ENCODE measurements around the gene PPM1B. TPM values are rescaled to one million over a fixed set of nuclear protein-coding genes. Genes with fewer than 3 reads are reported as not detected.

Gene PPM1B
- total and polyA plus RNA-seq, 2 experiments from 2014 or later = 112 to 134 TPM

DNA sequence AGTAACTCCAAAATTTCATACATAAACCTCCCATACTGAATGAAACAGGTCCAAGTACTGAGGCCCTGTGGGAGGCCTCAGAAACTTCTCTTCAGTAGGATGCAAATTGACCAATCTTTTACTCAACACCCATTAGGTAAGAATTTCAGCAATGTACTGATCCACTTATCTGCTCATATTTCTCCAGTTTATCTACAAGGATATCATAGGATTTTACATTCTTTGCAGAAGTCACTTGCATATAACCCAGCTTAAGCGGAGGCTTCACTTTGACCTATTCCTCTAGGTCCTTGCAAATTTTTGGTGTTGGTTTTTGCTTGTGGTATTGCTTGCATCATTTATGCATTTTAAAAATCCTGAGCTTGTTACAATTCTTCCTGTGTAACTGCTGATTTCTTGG, 77.8 kb downstream of the PPM1B start:
- no peak for TF ChIP-seq POLR2AphosphoS5 (IDR thresholded peaks at IDR 0.05; ENCODE audit: low read depth)
- TF ChIP-seq, protein P1, sequence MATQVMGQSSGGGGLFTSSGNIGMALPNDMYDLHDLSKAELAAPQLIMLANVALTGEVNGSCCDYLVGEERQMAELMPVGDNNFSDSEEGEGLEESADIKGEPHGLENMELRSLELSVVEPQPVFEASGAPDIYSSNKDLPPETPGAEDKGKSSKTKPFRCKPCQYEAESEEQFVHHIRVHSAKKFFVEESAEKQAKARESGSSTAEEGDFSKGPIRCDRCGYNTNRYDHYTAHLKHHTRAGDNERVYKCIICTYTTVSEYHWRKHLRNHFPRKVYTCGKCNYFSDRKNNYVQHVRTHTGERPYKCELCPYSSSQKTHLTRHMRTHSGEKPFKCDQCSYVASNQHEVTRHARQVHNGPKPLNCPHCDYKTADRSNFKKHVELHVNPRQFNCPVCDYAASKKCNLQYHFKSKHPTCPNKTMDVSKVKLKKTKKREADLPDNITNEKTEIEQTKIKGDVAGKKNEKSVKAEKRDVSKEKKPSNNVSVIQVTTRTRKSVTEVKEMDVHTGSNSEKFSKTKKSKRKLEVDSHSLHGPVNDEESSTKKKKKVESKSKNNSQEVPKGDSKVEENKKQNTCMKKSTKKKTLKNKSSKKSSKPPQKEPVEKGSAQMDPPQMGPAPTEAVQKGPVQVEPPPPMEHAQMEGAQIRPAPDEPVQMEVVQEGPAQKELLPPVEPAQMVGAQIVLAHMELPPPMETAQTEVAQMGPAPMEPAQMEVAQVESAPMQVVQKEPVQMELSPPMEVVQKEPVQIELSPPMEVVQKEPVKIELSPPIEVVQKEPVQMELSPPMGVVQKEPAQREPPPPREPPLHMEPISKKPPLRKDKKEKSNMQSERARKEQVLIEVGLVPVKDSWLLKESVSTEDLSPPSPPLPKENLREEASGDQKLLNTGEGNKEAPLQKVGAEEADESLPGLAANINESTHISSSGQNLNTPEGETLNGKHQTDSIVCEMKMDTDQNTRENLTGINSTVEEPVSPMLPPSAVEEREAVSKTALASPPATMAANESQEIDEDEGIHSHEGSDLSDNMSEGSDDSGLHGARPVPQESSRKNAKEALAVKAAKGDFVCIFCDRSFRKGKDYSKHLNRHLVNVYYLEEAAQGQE (IDR thresholded peaks at IDR 0.05; ENCODE audit: unreplicated experiment) = no peak
- TF ChIP-seq ZNF114 (CRISPR knock-in tag; IDR thresholded peaks at IDR 0.05) = no peak
- no peak for TF ChIP-seq NANOG (IDR thresholded peaks at IDR 0.05; ENCODE audit: borderline replicate concordance)
- no peak for TF ChIP-seq ZNF331 (CRISPR knock-in tag; IDR thresholded peaks at IDR 0.05; ENCODE audit: low read depth)
- TF ChIP-seq CREB1 (CRISPR knock-in tag; IDR thresholded peaks at IDR 0.05; ENCODE audit: low read depth) = no peak
- TF ChIP-seq, protein P2, sequence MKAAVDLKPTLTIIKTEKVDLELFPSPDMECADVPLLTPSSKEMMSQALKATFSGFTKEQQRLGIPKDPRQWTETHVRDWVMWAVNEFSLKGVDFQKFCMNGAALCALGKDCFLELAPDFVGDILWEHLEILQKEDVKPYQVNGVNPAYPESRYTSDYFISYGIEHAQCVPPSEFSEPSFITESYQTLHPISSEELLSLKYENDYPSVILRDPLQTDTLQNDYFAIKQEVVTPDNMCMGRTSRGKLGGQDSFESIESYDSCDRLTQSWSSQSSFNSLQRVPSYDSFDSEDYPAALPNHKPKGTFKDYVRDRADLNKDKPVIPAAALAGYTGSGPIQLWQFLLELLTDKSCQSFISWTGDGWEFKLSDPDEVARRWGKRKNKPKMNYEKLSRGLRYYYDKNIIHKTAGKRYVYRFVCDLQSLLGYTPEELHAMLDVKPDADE (IDR thresholded peaks at IDR 0.05) = no peak
- no peak for TF ChIP-seq JUNB (IDR thresholded peaks at IDR 0.05; ENCODE audit: unreplicated experiment)
- no peak for TF ChIP-seq STAT1 (IDR thresholded peaks at IDR 0.05; ENCODE audit: unreplicated experiment)
- TF ChIP-seq, protein P3, sequence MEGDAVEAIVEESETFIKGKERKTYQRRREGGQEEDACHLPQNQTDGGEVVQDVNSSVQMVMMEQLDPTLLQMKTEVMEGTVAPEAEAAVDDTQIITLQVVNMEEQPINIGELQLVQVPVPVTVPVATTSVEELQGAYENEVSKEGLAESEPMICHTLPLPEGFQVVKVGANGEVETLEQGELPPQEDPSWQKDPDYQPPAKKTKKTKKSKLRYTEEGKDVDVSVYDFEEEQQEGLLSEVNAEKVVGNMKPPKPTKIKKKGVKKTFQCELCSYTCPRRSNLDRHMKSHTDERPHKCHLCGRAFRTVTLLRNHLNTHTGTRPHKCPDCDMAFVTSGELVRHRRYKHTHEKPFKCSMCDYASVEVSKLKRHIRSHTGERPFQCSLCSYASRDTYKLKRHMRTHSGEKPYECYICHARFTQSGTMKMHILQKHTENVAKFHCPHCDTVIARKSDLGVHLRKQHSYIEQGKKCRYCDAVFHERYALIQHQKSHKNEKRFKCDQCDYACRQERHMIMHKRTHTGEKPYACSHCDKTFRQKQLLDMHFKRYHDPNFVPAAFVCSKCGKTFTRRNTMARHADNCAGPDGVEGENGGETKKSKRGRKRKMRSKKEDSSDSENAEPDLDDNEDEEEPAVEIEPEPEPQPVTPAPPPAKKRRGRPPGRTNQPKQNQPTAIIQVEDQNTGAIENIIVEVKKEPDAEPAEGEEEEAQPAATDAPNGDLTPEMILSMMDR (conservative IDR thresholded peaks at IDR 0.05; ENCODE audit: low read depth in 2 of 2) = no peak
- no peak for TF ChIP-seq EZH2 (IDR thresholded peaks at IDR 0.05; ENCODE audit: low read depth, unreplicated experiment)
- no peak for TF ChIP-seq EZH2phosphoT487 (IDR thresholded peaks at IDR 0.05; ENCODE audit: unreplicated experiment)
- TF ChIP-seq, protein P4, sequence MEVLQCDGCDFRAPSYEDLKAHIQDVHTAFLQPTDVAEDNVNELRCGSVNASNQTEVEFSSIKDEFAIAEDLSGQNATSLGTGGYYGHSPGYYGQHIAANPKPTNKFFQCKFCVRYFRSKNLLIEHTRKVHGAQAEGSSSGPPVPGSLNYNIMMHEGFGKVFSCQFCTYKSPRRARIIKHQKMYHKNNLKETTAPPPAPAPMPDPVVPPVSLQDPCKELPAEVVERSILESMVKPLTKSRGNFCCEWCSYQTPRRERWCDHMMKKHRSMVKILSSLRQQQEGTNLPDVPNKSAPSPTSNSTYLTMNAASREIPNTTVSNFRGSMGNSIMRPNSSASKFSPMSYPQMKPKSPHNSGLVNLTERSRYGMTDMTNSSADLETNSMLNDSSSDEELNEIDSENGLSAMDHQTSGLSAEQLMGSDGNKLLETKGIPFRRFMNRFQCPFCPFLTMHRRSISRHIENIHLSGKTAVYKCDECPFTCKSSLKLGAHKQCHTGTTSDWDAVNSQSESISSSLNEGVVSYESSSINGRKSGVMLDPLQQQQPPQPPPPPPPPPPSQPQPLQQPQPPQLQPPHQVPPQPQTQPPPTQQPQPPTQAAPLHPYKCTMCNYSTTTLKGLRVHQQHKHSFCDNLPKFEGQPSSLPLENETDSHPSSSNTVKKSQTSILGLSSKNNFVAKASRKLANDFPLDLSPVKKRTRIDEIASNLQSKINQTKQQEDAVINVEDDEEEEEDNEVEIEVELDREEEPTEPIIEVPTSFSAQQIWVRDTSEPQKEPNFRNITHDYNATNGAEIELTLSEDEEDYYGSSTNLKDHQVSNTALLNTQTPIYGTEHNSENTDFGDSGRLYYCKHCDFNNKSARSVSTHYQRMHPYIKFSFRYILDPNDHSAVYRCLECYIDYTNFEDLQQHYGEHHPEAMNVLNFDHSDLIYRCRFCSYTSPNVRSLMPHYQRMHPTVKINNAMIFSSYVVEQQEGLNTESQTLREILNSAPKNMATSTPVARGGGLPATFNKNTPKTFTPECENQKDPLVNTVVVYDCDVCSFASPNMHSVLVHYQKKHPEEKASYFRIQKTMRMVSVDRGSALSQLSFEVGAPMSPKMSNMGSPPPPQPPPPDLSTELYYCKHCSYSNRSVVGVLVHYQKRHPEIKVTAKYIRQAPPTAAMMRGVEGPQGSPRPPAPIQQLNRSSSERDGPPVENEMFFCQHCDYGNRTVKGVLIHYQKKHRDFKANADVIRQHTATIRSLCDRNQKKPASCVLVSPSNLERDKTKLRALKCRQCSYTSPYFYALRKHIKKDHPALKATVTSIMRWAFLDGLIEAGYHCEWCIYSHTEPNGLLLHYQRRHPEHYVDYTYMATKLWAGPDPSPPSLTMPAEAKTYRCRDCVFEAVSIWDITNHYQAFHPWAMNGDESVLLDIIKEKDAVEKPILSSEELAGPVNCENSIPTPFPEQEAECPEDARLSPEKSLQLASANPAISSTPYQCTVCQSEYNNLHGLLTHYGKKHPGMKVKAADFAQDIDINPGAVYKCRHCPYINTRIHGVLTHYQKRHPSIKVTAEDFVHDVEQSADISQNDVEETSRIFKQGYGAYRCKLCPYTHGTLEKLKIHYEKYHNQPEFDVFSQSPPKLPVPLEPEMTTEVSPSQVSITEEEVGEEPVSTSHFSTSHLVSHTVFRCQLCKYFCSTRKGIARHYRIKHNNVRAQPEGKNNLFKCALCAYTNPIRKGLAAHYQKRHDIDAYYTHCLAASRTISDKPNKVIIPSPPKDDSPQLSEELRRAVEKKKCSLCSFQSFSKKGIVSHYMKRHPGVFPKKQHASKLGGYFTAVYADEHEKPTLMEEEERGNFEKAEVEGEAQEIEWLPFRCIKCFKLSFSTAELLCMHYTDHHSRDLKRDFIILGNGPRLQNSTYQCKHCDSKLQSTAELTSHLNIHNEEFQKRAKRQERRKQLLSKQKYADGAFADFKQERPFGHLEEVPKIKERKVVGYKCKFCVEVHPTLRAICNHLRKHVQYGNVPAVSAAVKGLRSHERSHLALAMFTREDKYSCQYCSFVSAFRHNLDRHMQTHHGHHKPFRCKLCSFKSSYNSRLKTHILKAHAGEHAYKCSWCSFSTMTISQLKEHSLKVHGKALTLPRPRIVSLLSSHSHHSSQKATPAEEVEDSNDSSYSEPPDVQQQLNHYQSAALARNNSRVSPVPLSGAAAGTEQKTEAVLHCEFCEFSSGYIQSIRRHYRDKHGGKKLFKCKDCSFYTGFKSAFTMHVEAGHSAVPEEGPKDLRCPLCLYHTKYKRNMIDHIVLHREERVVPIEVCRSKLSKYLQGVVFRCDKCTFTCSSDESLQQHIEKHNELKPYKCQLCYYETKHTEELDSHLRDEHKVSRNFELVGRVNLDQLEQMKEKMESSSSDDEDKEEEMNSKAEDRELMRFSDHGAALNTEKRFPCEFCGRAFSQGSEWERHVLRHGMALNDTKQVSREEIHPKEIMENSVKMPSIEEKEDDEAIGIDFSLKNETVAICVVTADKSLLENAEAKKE (CRISPR knock-in tag; IDR thresholded peaks at IDR 0.05) = no peak
- peaks cover 6% of the 10 kb centered on the region for H3K27me3 Mint-ChIP-seq (ENCODE audit: insufficient read depth, low read depth, poor library complexity)

More for the DNA sequence above, 77.8 kb downstream of the PPM1B start:
- no peak overlapping the region for H3K4me3 Mint-ChIP-seq
- no peaks in the 10 kb centered on the region for H3K9me3 Mint-ChIP-seq
- Histone ChIP-seq H3K4me1 (ENCODE audit: insufficient read depth) (peaks cover 29% of the 10 kb centered on the region), H3K4me3 (no peak overlapping the region), H3K36me3 (ENCODE audit: insufficient read depth) (no peaks in the 10 kb centered on the region), H3K27ac (ENCODE audit: low read depth) (no peak overlapping the region; the same call in 1 of the 2 replicates), H3K9me2 (ENCODE audit: insufficient read depth) (no peaks in the 10 kb centered on the region), H3K4me2 (0 out of 2 replicates have a peak overlapping the region, but pooled peaks have one; percentile 1), H2AFZ (no peak overlapping the region), H4K20me1 (replicated peaks; ENCODE audit: insufficient read depth) (no peaks in the 10 kb centered on the region), H3K27me3 (ENCODE audit: insufficient read depth) (no peaks in the 10 kb centered on the region), H3K79me2 (replicated peaks; ENCODE audit: insufficient read depth) (no peaks in the 10 kb centered on the region), H3F3A (replicated peaks; ENCODE audit: low read depth) (no peaks in the 10 kb centered on the region)
- H3K4me1 Mint-ChIP-seq = peaks cover 33% of the 10 kb centered on the region
- ATAC-seq (no peak), DNase-seq (ENCODE audit: low spot score) (no peak)
- H3K36me3 Mint-ChIP-seq (ENCODE audit: low read depth) = 0 out of 3 replicates have a peak, but pooled peaks cover 2% of the 10 kb centered on the region
- H3K27ac Mint-ChIP-seq = no peak overlapping the region

Measured in GM23338 (cell line).